ENCODE measurements around the gene DPH2.

The DPH2 gene

GRCh38 chr1:43997295-43997999 is 27.6 kb downstream of the DPH2 start:
- no peak overlapping the region for H3K4me3 ChIP-seq (ENCODE audit: low read depth, low read length)

DNA sequence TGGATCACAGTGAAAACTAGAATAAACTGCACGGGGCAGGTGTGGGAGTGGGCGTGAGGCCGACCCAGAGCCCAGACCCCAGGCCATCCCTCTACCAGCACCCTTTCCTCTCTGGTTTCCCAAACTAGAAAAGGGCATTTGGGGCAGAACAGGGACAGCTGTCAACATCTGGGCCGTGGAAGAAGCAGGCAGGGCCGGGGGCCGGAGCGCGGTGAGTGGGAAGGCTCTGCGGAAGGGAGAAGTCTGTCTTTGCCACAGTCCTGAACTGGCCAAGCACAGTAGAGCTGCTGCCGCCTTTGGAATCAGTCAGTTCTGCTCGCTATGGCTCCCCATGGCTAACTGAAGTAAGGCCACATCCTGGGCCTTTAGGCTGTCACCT is 28.2 kb downstream of the DPH2 start:
- H3K4me3 ChIP-seq (ENCODE audit: low read depth, low read length) = no peak overlapping the region

DNA sequence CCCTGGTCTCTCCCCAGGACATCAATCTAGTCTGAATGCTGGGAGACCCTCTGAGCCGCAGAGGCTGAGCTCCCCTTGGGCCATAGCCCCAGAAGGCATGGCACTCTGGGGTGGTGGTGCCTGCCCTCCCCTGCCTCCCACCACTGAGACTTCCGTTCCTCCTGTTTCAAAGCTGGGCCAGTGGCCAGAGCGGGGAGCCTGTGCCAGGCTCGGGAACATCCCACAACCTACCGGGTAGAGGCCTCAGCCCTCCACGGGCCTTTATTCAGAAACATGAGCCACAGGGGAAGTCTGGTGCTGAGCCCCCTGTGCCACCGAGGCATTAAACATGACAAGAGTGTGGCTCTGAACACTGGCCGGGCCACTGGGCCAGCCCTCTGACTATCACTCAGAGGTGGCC is 29.6 kb downstream of the DPH2 start:
- H3K4me3 ChIP-seq (ENCODE audit: low read depth, low read length) = no peak overlapping the region

- H3K4me3 ChIP-seq (ENCODE audit: low read depth, low read length) = no peak overlapping the region
Measured at GRCh38 chr1:44000122-44000665, 30.4 kb downstream of the DPH2 start.

DNA sequence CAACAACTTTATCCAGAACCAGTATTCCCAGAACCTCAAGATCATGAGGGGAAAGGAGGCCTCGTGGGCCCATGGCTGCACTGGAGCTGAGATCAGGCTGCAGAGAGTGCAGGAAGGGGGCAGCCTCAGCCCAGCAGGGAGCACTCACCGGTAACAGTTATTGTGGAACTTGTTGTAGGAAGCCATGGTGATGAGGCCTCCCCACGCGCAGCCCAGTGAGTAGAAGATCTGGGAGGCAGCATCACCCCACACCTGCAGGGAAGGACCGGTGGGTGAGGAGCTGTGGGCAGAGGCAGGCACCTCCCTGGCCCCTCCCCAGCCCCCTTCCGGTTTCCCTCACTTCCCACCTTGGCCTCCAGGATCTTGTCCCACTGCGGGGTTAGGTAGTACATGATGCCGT is 32.4 kb downstream of the DPH2 start:
- H3K4me3 ChIP-seq (ENCODE audit: low read depth, low read length) = no peak overlapping the region

- H3K4me3 ChIP-seq (ENCODE audit: low read depth, low read length) = no peak overlapping the region
Measured at GRCh38 chr1:44002606-44003157, 32.9 kb downstream of the DPH2 start.

- H3K4me3 ChIP-seq (ENCODE audit: low read depth, low read length) = no peak overlapping the region
Measured at GRCh38 chr1:44008259-44008658, 38.4 kb downstream of the DPH2 start.

GRCh38 chr1:44010935-44011471 is 41.2 kb downstream of the DPH2 start:
- no peak overlapping the region for H3K4me3 ChIP-seq (ENCODE audit: low read depth, low read length)

DNA sequence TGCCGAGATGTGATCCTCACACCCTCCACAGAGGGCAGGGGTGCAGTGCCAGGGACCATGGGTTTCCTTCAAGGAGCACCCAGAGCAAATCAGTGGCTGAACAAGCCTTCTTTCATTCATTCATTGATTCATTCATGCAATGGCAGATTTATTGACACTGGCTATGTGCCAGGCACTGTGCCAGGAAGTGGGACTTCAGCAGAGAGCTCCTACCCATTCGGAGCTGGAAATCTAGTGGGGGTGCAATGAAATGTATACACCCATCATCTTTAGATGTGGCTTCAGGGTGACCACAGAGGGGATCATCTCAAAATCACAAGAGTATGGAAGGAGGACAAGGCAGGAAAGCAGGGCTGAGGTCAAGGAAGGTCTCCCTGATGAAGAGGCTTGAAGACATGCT is 42.6 kb downstream of the DPH2 start:
- no peak overlapping the region for H3K4me3 ChIP-seq (ENCODE audit: low read depth, low read length)

DNA sequence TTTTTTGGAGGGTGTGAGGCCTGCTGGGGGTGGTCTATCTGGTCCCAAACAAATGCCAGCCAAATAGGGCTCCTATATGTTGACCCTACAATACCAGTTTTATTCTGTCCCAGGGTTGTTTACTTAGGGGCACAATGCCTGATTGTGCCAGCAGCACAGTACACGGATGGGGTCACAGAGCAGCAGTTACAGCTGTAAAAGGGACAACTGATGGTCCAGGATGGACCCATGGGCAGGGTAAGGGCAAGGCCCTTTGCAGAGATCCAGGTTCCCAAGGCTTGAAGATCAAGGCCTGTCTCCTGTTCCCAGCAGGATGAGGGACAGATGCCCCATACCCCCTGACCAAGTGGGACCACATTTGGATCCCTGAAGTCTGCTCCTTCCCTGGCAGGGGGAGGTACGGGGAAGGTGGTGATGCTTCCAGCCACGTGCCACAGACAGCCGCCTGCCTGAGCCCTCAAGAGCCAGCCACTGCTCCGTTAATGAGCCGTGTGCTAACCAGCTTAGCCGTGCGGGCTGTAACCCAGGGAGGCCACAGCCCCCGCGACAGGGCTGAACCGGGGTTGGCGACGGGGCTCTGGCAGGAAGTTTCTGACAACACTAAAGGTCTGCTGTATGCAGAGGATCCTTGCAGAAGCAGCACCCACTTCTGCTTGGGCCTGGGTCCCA is 43.3 kb downstream of the DPH2 start:
- no peak overlapping the region for H3K4me3 ChIP-seq (ENCODE audit: low read depth, low read length)

DNA sequence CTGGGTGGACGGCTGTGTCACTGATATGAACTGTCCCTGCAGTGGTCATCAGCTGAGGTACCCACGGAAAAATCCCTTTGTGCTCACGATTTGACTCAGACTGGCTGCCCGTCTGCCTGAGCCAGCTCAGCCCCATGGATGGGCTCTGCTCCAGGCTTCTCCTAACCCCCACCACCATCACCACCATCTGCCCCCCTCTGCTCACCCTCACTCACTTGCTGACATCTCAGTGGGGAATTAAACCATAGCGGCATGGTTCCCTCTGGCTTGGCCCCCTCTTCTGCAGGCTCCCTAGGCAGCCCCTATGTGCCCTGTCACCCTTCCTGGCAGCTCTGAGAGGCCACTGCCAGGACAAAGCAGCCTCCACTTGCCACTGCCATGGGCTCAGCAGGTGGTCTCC is 44.1 kb downstream of the DPH2 start:
- H3K4me3 ChIP-seq (ENCODE audit: low read depth, low read length) = no peak overlapping the region

DNA sequence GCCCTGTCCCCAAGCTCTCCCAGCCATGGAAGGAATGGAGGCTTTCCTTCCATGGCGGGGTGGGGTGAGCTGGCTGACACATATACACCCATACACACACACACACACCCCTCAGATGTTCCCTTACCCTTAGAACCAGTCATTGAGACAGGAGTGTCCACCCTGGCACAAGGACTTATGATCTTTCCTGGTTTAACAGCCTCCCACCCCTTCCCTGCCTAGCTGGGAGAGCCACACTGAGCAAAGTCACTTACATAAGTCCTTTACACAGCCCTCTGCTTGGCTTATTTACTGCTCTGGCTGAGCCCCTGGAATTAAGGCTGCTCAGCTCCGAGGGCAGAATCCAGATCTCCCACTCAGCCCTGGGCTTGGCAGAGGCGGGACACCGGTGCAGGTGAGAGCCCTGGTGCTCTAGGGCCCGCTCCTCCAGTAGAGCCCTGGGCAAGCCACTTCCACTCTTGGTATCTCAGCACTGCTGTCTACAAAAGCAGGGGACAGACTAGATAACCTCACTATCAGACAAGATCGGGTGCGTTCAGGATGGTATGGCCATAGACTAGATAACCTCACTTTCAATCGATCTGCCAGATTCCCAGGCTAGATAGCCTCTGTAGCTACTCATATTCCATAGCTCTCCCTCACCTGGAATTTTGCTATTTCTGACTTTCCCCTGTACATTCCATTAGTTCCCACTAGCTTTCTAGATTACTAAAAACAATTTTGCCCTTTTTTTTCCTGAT is 44.7 kb downstream of the DPH2 start:
- no peak overlapping the region for H3K4me3 ChIP-seq (ENCODE audit: low read depth, low read length)

DNA sequence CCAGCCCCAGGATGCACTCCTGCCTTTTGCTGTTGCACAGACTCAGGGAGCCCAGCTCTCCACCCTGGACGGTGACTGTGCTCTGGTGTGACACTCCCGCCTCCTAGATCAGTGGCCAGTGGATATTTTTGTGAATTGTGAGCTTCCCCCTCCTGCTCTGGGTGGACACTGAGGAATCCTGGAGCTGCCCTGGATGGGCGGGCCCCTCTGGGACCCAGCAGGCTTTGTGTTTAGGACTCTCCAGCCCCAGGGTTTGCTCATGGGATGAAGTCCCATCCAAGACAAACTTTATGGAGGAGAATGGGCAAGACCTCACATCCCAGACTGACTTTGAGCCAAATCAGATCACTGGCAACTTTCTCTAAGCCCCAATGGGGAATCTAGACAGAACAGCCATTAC is 45.4 kb downstream of the DPH2 start:
- H3K4me3 ChIP-seq (ENCODE audit: low read depth, low read length) = no peak overlapping the region

GRCh38 chr1:44016041-44016889 is 46.5 kb downstream of the DPH2 start:
- H3K4me3 ChIP-seq (ENCODE audit: low read depth, low read length) = no peak overlapping the region

DNA sequence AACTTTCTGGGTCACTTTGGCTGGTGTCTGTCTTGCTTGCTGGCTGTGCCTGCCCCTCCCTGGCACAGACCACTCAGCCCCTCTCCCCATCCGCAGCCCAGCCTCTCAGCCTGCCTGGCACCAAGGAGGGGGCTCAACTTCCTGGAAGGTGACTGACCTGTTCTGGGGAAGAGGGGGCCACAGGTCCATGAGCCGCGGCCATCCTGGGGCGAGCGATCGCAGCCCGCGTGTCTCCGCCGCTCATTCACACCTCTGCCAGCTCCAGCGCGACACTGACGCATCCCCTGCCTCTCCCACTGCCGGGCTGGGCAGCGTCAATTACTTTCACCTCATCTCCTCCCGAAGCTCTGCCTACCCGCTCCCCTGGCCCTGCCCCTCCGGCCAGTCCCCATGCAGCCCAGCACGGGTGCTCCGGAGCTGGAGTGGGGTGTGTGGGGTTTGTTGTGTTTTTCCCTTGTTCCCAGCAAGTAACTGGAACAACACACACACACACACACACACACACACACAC is 47.1 kb downstream of the DPH2 start:
- no peak overlapping the region for H3K4me3 ChIP-seq (ENCODE audit: low read depth, low read length)

DNA sequence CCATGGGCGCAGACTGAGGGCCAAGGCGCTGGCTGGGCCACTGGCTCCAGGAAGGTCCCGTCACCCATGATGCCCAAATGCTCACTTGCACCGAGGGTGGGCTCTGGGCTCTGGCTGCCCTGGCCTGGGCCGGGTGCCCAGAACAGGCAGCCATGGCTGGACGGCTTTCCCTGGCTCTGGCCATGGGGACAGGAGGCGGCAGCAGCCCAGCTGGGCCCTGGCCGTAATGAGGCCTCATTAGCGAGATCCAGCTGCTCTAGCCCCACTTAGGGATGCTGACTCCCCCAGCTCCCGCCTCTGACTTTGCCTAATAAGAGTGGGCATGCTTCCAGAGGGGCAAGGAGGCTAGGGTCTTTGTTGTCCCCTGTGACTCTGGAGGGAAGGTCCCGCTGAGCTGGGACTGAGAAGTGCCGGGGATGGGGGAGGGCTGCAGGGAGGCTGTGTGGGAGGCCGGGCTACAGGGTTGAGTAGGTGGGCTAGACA is 49.7 kb downstream of the DPH2 start:
- no peak overlapping the region for H3K4me3 ChIP-seq (ENCODE audit: low read depth, low read length)

DNA sequence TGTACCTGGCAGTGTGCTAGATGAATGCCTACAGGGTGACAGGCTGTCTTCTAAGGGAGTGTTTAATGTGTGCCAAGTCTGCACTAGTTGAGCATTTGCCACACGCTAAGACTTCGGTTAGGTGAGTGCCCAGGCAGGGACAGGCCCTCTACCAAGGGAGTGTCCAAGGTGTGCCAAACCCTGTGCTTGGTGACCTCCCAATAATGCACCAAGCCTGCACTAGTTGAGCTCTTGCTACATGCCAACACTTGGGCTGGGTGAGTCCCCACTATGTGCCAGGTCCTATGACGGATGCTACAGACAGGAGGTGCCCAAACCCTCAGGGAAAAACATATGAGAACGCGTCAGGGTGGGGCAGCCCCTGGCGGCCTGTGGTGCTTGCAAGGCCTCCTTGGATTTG is 50.7 kb downstream of the DPH2 start:
- H3K4me3 ChIP-seq (ENCODE audit: low read depth, low read length) = no peak overlapping the region

GRCh38 chr1:44021156-44021555 is 51.3 kb downstream of the DPH2 start:
- no peak overlapping the region for H3K4me3 ChIP-seq (ENCODE audit: low read depth, low read length)

GRCh38 chr1:44021581-44022321 is 51.9 kb downstream of the DPH2 start:
- no peak overlapping the region for H3K4me3 ChIP-seq (ENCODE audit: low read depth, low read length)

Measured in iPS-11a (cell line).